K562 (cell line): Measurements from ENCODE around the gene PAM.
"Not testable (repeated sequence)": the region's sequence is repeated elsewhere in the genome, so short reads cannot be mapped to it uniquely, and the experiment has no call there.

Experiments used
- CTBP1 ChIP-seq: fragments of 450-650 bp; IDR thresholded peaks from 2 replicates; pipeline ENCODE4 v1.6.1; 2016; ENCODE audit warnings: borderline replicate concordance
- FOSL1 ChIP-seq: fragments of 200-800 bp; sonication (Bioruptor generic); conservative IDR thresholded peaks from 2 replicates; pipeline ENCODE4 v1.6.1; 2016; ENCODE audit warnings: missing genetic modification characterization, missing compliant biosample characterization

GRCh38 chr5:102775756-102776155, 20.7 kb downstream of the PAM start:
- not testable (repeated sequence) for TF ChIP-seq CTBP1; FOSL1 (tag)
